ENCODE results near the gene ISM1.

The ISM1 gene

GRCh38 chr20:13313201-13313600 is 92.1 kb downstream of the ISM1 start:
- no peak for DNase-seq (ENCODE audit: low spot score)

DNA sequence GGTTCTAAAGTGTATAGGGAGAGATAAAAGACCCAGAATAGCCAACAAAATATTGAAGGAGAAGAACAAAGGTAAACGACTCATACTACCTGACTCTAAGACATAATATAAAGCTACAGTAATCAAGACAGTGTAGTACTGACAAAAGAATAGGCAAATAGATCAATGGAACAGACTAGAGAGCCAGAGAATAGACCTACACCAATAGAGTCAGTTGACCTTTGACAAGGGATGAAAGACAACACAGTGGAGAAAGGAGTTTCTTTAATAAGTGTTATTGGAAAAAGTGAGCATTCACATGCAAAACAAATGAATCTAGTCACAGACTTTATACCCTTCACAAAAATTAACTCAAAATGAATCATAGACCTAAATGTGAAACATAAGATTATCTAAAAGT is 96.4 kb downstream of the ISM1 start:
- no peak for DNase-seq (ENCODE audit: low spot score)

DNA sequence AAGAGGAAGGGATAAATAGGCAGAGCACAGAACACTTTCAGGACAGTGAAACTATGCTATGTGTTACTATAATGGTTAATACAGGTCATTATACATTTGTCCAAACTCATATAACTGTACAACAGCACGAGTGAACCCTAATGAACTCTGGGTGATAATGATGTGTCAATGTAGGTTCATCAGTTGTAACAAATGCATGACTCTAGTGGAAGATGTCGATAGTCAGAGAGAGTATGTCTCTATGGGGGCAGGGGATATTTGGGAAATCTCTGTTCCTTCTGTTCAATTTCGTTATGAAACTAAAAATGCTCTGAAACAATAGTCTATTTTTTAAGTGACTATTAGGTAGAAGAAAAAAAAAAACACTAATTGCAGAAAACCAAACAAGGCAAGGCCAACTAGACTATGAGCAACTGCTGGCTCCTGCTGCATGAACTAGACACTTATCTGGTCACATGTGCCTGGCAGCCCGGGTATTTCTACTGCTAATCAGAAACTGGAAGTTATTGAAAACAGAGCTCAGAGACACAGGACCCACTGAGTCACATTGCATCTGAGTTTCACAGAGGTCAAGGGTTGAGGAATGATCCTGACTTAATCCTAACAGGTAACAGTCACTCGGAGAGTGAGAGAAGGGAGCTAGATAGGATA is 97.9 kb downstream of the ISM1 start:
- no peak for DNase-seq (ENCODE audit: low spot score)

GRCh38 chr20:13320702-13321101 is 99.6 kb downstream of the ISM1 start:
- DNase-seq (ENCODE audit: low spot score): no peak

DNA sequence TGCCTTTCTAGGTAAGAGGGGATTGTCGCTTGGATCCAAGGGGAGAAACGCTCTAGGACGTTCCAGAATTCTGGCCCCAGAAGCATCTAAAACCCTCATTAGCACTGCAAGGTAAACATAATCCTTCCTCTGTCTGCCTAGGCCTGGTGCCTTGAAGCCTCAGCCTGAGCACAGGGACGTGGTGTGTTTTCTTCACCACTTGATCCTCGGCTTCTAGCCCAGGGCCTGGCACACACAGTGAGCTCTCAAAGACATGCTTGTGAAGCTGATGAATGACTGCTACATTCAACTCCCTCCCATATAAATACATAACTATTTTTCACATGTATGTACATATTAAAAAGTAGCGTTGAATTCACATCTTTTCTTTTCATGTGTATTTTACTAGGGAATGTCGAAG is 100.3 kb downstream of the ISM1 start:
- DNase-seq (ENCODE audit: low spot score): no peak

DNA sequence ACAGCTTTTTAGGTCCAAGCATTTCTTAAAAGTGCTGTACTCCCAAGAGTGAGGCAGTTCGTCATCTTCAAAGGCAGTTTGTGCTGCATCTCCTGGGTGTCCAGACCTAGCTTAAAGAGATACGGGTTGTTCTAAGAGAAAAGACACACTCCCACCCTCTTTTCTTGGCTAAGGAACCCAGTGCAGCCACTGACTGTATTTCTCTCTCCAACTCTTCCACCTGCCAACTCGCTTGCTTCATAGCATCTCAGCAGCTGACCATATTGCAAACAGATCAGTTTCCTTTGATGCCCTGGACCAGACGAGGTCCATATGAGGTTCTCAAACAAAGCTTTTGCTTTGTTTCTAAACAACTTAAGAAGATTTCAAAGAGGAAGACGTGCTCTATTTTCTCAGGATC is 101.1 kb downstream of the ISM1 start:
- no peak for DNase-seq (ENCODE audit: low spot score)

- no peak for DNase-seq (ENCODE audit: low spot score)
Measured at GRCh38 chr20:13322621-13323020, 101.5 kb downstream of the ISM1 start.

GRCh38 chr20:13325033-13325432 is 104.0 kb downstream of the ISM1 start:
- no peak for DNase-seq (ENCODE audit: low spot score)

DNA sequence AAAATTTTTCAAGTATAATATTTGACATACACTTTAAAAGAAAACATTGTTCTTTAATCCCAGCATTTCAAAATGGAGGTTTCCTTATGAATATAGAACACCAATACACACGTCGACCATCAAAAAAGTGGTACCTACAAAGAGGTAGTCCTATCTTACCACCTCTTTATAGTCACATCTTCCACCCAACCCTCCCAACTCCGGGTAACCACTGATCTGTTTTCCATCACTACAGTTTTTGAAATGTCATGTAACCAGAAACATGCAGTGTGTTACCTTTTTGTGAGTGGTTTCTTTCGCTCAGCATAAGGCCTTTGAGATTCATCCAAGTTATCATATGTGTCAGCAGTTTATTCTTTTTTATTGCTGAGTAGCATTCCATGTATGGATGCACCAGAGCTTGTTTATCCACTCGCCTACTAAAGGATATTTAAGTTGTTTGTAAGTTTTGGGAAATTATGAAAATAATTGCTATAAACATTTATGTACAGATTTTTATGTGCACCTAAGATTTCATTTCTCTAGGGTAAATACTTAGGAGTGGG is 104.8 kb downstream of the ISM1 start:
- no peak for DNase-seq (ENCODE audit: low spot score)

- peak; percentile 12 for DNase-seq (ENCODE audit: low spot score)
Measured at GRCh38 chr20:13331536-13331935, 110.5 kb downstream of the ISM1 start.

DNA sequence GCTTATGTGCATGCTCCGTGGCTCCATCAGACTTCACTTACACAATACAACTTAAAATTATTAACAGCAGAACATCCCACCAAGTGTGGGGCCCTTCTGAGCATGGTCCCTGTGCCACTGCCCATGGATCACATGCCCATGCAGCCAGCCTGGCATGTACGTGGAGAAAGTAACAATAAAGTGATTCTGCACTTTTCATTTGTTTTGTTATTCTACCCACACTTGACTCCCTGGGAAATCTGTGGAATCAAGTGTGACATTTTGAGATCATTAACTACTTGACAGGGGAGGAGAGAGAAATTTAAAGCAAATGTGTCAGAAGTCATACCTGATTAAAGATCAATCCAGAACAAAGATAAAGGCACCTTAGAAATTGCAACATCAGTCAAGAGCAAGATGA is 112.0 kb downstream of the ISM1 start:
- DNase-seq (ENCODE audit: low spot score): no peak

- no peak for DNase-seq (ENCODE audit: low spot score)
Measured at GRCh38 chr20:13333793-13334192, 112.7 kb downstream of the ISM1 start.

- DNase-seq (ENCODE audit: low spot score): no peak
Measured at GRCh38 chr20:13336308-13337089, 115.4 kb downstream of the ISM1 start.

DNA sequence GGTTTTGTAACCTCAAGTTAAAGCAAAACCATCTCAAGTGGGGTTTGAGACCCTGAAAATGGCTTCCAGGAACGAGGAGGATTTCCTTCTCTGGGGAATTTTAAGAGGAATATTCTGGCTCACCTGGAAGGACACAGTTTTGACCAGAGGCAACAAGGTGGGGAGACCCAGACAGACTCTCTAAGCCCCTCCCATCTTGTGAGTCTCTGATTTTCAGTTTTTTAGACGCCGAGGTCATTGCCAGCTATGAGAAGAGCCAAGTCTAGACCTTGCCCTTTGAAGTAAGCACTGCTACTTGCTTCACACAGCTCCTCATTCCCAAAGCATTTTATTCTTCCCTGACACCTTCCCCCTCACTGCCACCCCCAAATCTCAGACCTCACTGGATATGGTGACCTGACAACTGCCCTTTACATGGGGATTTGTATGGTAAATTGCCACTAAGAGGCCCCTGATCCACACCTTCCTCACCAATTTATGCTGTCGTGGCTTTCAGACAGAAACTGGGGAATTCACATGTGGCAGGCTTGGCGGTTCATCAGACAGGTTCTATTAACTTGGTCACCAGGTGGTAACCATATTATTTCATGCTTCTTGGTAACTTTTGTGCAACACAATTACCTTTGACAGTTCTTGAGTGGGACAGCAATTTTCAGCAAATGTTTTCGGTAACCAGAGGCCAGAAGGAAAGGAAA is 116.2 kb downstream of the ISM1 start:
- DNase-seq (ENCODE audit: low spot score): no peak

GRCh38 chr20:13338097-13338661 is 117.1 kb downstream of the ISM1 start:
- DNase-seq (ENCODE audit: low spot score): no peak

DNA sequence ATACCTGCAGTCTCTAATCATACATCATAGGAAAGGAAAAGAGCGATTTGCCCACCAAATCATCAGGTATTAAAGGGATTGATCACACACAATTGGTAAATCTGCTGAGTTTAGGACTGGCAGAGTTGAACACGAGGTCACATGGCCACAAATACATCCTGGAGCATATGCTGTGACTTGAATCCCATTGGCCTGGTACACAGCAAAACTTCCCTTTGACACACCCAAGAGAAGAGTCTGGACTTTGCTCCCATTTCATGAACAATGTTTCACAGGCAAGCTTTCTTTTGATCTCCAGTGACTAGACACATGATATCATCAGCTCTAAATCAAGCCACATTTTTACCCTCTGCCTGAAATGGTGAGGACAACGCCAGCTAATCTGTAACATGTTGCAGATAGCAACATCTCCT is 117.9 kb downstream of the ISM1 start:
- DNase-seq (ENCODE audit: low spot score): no peak

GRCh38 chr20:13340088-13340487 is 119.0 kb downstream of the ISM1 start:
- no peak for DNase-seq (ENCODE audit: low spot score)

GRCh38 chr20:13341737-13342393 is 120.8 kb downstream of the ISM1 start:
- no peak for DNase-seq (ENCODE audit: low spot score)

DNA sequence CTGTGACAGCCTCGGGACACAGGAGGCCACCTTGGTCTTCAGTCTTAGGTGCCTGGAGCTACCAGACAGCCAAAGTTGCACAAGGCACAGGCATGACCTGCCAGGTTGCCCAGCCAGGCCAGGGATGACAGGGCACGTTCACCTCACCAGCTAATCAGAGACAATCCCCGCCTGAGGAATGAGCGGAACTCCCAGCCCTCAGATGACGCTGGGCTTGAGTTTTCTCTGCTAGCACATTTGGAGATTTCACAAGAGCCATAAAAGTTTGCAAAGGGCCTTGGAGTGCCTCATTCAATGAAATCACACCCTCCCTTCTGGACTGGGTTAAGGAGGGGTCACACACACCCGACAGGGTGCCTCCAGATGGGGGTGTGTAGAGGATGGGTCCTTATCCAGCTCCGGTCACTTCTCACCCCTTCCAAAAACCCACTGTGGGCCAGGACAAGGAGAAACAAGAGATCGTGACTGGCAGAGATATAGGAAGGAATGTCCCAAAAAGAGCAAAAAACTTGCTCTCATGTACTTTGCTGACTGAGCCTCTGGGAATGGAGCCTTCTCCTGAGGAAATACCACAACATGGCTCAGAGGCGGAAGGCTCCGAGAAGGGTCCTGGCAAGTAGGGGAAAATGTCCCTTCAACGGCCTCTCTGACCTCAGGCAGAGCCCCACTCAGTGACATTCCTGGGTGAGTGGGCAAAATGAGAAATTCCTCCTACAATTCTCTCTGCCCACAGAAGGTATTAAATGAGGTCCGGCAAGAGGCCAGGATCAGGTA is 121.6 kb downstream of the ISM1 start:
- no peak for DNase-seq (ENCODE audit: low spot score)

- no peak for DNase-seq (ENCODE audit: low spot score)
Measured at GRCh38 chr20:13344671-13345070, 123.6 kb downstream of the ISM1 start.

All from kidney capillary endothelial cell (primary cell).